HG02885 (cell line): ENCODE data around the gene SLC9A8.
A peak's percentile ranks its signal among the peaks of the same experiment; 100 is the strongest.
"Not testable (repeated sequence)": the region's sequence is repeated elsewhere in the genome, so short reads cannot be mapped to it uniquely, and the experiment has no call there.

Experiments
- ATAC-seq: cut with Tn5 transposase; IDR thresholded peaks from one replicate; pipeline ENCODE4 v1.9.1; 2021; ENCODE audit warnings: mild to moderate bottlenecking; ENCODE audit not compliant: unreplicated experiment, poor library complexity

The SLC9A8 gene, protein sequence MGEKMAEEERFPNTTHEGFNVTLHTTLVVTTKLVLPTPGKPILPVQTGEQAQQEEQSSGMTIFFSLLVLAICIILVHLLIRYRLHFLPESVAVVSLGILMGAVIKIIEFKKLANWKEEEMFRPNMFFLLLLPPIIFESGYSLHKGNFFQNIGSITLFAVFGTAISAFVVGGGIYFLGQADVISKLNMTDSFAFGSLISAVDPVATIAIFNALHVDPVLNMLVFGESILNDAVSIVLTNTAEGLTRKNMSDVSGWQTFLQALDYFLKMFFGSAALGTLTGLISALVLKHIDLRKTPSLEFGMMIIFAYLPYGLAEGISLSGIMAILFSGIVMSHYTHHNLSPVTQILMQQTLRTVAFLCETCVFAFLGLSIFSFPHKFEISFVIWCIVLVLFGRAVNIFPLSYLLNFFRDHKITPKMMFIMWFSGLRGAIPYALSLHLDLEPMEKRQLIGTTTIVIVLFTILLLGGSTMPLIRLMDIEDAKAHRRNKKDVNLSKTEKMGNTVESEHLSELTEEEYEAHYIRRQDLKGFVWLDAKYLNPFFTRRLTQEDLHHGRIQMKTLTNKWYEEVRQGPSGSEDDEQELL

DNA sequence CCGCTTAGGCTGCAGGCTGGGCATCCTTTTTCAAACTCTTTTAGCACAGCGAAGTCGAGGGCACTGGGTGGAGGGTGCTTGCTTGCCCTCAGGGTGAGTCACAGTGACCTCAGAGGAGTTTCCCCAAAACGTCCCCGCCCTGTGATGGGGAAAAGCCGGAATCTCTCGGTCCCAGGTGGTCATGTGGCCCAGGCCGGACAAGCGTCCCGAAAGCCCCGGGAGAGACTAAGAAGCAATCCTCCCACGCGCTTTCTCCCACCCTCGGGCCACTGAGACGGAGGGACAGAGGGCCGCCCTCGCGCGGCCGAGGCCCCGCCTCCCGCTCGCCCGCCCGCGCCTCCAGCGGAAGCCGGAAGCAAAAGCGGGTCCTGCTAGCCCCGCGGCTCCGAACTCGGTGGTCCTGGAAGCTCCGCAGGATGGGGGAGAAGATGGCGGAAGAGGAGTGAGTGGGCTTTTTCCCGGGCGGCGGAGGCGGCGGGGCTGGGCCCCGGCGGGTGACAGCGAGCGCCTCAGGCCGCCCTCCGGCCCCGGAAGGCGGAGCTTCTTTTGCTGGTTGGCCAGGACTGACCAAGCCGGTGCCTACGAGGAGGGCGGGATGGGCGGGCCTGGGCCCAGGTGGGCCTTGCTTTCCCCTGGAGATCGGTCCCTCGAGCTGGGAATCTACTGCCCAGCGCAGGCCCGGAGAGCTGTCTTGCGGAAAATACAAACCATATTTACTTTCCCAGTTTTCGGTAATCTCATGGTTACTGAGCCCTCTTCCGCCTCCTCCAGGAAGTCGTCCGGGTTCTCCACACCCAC lies at the start of gene SLC9A8:
Gene SLC9A8 (plus strand): TSS at position 322 of the 798 bp plus-strand sequence. CDS start 95 bp downstream, at position 417.
- ATAC-seq: peak; percentile 84

DNA sequence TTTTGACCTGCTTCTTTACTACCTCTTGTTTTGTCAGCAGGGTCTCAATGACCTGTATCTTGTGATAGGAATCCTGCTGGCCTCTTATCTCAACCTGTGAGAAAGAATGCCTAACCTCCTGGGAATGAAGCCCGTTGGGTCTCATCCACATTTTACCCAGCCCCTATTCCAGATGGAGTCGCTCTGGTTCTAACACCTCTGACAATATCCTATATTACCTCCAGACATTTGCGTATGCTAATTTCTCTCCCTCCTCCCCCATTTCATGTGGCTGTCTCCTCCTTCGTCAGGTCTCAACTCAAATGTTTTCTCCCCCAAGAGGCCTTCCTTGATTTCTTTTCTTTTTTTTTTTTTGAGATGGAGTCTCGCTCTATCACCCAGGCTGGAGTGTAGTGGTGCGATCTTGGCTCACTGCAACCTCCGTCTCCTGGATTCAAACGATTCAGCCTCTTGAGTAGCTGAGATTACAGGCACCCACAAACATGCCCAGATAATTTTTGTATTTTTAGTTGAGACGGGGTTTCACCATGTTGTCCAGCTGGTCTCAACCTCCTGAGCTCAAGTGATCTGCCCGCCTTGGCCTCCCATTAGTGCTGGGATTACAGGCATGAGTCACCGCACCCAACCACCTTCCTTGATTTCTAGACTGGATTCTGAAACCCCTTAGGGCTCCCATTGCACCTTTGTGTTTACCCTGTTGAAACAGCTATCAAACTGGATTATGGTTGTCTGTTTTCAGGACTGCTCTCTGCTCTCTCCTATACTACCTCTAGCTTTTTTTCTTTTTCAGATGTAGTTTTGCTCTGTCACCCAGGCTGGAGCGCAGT lies 49.5 kb upstream of the SLC9A8 start:
- ATAC-seq: no peak

DNA sequence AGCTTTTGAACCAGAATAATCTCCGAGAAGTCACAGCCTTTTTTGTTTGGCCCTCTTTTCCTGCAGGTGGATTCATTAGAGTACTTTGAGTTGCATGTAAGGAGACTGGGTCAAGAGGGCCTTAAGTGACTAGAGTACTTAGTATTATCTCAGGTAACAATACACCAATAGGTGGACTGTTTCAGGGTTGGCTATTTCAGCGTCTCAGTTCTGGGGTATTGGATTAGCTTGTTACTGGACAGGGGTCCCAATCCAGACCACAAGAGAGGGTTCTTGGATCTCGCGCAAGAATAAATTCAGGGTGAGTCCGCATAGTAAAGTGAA lies 47.3 kb upstream of the SLC9A8 start:
- ATAC-seq: no peak

DNA sequence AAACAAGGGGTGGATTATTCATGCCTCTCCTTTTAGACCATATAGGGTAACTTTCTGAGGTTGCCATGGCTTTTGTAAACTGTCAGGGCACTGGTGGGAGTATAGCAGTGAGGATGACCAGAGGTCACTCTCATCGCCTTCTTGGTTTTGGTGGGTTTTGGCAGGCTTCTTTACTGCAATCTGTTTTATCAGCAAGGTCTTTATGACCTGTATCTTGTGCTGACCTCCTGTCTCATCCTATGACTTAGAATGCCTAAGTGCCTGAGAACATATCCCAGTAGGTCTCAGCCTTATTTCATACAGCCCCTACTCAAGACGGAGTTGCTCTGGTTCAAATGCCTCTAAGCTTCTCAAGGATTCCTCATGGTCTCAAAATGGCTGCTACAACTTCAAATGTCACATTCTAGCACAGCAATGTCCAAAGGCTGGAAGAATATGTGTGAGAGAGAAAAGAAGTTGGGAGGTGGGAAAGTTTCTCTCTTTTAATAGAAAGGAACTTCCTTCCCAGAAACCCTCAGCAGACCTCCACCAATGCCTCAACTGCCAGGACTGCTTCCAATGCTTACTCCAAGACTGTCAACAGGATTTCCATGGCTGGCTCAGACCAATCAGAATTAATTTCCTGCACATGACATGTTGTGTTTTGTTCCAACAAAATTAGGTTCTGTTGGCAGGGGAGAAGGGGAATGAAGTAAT lies 46.6 kb upstream of the SLC9A8 start:
- ATAC-seq: no peak

DNA sequence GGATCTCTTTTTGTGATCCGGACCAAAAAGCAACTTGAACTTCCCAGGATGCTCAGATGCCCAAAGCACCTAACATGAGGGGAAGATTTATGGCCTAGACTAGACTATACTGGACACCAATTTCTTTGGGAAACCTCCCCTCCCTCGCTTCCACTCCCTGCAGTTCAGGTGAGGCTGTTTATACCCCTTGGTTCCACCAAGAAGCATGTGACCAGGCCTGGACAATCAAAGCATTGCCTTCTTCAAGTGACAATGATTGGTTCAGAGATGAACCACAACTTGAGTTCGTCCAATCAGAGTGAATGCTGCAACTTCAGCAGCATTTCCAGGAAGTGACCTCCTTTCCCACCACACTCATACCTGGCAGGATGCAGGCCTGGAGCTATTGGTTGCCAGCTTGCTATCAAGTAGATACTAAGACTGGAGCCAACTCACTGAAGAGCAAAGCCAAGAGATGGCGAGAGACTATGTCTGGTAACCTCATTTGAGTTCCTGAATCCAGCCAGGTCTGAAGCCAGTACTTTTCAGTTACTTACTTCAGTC lies 45.6 kb upstream of the SLC9A8 start:
- no peak for ATAC-seq

DNA sequence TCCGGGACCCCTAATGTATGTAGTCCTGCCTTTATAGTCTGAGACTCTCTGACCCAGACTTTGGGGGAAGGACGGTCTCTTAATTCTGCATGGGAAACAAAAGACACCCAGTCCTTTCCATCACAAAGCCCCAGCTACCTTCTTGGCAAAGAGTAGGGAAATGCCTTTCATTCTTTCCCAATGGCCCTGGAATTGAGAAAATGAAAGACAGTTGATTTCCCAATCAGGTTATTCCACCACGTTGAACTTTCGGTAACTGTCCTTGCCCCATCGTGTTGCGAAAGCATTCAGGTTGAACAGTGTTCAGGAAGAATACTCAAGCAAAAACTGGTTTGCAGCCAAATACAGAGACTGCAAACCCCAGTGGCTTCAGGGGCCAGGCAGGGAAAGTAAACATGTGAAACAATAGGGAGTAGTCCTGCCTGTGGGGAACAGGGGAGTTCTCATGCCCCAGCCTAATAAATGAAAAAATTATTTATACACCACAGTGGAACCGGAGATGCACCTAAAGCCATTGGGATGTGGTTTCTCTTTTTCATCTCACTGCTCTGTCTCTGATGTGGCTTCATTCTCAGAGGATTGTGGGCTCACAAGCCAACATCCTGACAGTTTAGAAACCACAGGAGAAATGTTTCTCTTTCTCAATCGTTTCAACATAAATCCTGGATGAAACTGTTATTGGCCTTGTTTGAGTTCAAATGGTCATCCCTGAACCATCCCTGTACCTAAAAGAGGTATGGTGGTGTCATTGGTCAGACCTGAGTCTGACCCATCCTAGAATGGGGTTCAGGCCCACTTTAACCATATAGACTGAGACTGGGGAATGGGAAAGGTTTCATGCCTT lies 44.2 kb upstream of the SLC9A8 start:
- ATAC-seq: no peak

DNA sequence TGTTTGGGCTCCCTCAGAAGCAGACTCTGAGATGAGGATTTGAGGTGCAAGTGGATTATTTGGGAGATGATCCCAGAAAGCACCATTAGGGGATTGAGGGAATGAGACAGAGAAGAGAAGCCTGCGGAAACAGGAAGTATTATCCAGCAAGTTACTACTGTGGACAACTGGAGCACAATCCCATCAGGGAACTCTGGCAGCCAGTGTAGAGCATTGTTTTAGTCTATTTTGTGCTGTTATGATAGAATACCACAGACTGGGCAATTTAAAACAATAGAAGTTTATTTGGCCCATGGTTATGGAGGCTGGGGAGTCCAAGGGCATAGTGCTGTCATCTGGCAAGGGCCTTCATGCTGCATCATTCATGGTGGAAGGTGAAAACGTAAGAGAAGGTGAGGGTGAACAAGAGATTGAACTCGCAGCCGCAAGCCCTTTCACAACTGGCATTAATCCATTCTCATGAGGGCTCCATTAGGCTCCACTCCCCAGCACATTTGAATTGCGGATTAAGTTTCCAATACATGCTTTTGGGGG lies 43.5 kb upstream of the SLC9A8 start:
- ATAC-seq: no peak

DNA sequence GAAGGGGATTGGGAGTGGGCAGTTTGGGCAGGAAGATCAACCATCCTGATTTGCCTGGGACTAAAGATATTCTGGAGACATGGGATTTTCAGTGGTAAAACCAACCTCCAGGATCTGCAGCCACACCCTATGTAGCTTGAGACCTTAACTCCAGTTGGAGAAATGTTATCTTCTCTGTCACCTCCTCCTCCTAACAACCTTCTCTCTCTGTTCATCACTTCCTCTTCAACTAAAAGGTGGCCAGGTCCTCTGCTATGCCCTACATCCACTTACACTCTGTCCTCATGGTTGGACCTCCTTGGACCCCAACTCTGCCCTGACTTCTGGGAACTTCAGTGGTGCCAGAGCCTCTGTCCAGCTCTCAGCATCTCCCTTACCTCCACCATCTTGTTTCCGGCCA lies 42.0 kb upstream of the SLC9A8 start:
- ATAC-seq: no peak

DNA sequence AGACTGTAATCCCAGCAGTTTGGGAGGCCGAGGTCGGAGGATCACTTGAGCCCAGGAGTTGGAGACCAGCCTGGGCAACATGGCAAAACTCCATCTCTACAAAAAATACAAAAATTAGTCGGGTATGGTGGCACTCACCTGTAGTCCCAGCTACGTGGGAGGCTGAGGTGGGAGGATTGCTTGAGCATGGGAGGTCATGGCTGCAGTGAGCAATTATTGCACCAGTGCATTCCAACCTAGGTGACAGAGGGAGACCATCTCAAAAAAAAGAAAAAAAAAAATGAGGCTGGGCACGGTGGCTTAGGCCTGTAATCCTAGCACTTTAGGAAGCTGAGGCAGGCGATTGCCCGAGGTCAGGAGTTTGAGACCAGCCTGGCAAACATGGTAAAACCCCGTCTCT lies 38.4 kb upstream of the SLC9A8 start:
- ATAC-seq: not testable (repeated sequence)

DNA sequence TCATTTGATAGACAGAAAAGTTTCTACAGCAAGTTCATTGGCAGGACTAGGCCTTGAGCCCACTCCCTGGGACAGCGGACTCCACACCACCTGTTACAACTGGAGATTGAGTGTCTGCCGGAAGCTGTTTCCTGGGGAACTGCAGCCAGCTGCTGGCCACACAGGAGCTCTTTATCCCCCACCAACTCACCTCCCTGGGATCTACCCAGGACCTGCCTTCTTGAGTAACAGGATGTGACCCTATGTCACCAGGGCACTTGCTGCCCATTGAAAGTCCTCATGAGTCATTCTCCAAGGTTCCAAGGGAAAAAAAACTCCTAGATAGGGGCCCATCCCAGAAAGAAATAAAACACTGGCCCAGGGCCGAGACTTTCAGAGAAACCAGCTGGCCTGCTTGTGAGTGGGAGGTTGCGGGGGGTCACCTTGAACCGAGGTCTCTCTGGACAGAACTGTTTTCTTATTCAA lies 37.4 kb upstream of the SLC9A8 start:
- ATAC-seq: no peak

DNA sequence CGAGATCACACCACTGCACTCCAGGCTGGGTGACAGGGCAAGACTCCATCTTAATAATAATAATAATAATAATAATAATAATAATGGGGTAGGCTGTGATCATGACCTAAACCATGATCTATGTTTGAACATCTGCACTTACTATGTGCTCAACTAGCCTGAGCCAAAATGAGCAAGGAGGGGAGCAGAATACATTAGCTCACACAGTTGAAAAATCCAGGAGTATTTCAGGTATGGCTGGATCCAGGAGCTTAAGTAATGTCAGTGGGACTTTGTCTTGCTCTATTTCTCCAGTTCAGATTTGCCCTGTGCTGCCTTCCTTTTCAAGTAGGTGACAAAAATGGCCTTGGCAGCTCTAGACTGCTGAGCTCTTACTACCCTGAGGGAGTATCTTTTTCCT lies 32.7 kb upstream of the SLC9A8 start:
- ATAC-seq: no peak

DNA sequence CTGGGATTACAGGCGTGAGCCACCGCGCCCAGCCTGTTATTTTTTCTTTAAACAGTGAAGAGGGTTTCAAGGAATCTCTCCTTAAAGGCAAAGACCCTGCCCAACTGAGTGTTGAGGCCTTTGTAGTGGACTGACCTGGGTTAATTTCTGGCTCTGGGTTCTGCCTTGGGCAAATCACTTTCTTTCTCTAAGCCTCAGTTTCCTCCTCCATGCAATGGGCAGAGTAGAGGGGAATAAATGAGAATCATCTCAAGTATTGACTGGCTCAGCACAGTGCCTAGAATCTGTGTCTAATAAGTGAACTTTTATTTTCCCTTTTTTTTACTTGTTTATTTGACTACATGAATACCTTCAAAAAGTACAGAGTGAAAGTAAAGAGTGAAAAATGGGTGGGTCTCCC lies 31.0 kb upstream of the SLC9A8 start:
- ATAC-seq: no peak

DNA sequence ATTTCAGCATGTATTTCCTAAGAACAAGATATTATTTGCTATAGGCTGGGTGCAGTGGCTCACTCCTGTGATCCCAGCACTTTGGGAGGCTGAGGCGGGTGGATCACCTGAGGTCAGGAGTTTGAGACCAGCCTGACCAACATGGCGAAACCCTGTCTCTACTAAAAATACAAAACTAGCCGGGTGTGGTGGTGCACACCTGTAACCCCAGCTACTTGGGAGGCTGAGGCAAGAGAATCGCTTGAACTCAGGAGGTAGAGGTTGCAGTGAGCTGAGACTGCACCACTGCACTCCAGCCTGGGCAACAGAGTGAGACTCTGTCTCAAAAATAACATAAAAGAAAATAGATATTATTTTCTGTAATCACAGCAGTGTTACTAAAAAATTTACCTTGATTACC lies 30.2 kb upstream of the SLC9A8 start:
- ATAC-seq: not testable (repeated sequence)

DNA sequence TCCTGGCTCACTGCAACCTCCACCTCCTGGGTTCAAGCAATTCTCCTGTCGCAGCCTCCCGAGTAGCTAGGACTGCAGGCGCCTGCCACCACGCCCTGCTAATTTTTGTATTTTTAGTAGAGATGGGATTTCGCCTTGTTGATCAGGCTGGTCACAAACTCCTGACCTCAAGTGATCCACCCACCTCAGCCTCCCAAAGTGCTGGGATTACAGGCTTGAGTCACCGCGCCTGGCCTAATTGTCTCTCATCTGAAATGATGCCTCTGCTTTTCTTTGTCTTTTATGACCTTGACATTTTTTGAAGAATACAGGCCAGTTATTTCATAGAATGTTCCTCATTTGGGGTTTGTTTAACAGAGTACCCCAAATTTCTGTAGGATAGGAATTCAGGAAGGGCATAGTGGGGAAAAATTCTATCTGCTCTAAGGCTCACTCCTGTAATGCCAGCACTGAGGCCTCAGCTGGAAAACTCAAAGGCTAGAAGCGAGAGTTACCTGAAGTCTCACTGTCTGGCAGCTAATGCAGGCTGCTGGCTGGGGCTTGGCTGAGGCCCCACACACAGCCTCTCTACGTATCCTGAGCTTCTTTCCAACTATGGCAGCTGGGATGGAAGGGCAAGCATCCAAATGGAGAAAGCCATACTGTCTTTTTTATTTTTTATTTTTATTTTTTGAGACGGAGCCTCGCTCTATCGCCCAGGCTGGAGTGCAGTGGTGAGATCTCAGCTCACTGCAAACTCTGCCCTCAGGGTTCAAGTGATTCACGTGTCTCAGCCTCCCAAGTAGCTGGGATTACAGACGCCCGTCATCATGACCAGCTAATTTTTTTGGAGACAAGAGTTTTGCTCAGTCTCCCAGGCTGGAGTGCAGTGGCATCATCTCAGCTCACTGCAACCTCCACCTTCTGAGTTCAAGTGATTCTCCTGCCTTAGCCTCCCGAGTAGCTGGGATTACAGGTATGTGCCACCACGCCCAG lies 29.3 kb upstream of the SLC9A8 start:
- ATAC-seq: not testable (repeated sequence)

DNA sequence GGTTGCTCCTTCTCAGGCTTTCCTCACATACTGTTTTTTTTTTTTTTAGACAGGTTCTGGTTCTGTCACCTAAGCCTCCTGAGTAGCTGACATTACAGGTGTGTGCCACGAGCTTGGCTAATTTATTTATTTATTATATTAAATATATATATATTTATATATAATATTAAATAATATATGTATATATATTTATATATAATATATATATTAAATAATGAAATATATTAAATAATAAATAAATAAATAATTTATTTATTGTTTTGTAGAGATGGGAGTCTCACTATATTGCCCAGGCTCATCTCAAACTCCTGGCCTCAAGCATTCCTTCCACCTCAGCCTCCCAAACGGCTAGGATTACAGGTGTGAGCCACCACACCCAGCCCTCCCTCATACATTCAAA lies 28.3 kb upstream of the SLC9A8 start:
- ATAC-seq: no peak

DNA sequence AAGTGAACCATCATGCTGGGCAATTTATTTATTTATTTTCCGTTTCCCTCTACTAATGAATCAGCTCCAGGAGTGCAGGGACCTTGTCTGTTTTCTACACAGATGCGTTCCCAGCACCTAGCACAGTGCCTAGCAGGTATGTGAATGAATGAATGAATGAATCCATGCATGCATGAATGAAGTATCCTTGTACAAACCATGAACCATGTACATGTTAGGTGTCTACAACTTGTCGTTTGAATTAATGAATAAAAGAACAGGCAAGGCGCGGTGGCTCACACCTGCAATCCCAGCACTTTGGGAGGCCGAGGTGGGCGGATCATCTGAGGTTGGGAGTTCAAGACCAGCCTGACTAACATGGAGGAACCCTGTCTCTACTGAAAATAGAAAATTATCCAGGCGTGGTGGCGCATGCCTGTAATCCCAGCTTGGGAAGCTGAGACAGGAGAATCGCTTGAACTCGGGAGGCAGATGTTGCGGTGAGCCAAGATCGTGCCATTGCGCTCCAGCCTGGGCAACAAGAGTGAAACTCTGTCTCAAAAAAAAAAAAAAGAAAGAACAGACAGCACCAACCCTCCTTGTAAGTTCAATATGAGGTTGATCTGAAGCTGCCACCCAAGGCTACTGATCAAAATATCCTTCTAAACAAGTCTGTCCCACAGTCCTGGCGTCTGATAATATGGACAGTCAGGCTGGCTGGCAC lies 27.3 kb upstream of the SLC9A8 start:
- ATAC-seq: no peak

DNA sequence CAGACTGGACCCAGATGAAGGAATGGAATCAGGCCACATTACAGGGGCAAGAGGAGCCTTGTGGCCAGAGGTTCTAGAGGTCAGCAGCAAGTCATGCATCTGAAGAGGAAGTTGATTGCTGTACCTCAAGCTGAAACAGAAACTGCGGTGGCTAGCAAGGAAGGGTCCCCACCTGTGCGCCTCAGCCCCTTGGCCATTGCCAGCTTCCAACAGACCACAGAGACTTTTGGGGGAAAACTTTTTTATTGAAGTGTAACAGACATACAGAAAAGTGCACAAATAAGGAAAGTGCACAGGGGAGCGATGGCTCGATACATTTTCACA lies 26.8 kb upstream of the SLC9A8 start:
- ATAC-seq: peak; percentile 79
